IMR-90 (cell line): ENCODE data around the gene CYTH4.

Source experiments
- BHLHE40 ChIP-seq: fragments of 150-350 bp; IDR thresholded peaks from 2 replicates; pipeline ENCODE4 v1.6.1; 2016; ENCODE audit warnings: mild to moderate bottlenecking, low read depth, low read length
- CTCF ChIP-seq: conservative IDR thresholded peaks from 2 replicates; pipeline ENCODE4 v1.5.1; 2012; ENCODE audit warnings: mild to moderate bottlenecking, low read depth, low read length, improper control_type of control experiment
- ELK1 ChIP-seq: fragments of 150-350 bp; IDR thresholded peaks from 2 replicates; pipeline ENCODE4 v1.6.1; 2016; ENCODE audit warnings: low read depth, mild to moderate bottlenecking, low read length, moderate library complexity, borderline replicate concordance
- NFE2L2 ChIP-seq: fragments of 150-350 bp; IDR thresholded peaks from 2 replicates; pipeline ENCODE4 v1.6.1; 2016; ENCODE audit warnings: low read depth, mild to moderate bottlenecking, low read length
- POLR2A ChIP-seq: IDR thresholded peaks from 2 replicates; pipeline ENCODE4 v1.6.1; 2012; ENCODE audit warnings: mild to moderate bottlenecking, low read depth, low read length
- RCOR1 ChIP-seq: IDR thresholded peaks from 2 replicates; pipeline ENCODE4 v1.6.1; 2012; ENCODE audit warnings: mild to moderate bottlenecking, low read length, improper control_type of control experiment; ENCODE audit not compliant: insufficient replicate concordance
- USF2 ChIP-seq: fragments of 150-350 bp; IDR thresholded peaks from 2 replicates; pipeline ENCODE4 v1.6.1; 2017; ENCODE audit warnings: mild to moderate bottlenecking, antibody characterized with exemption, low read length, low read depth

- no peak for TF ChIP-seq CTCF
- no peak for TF ChIP-seq USF2
- TF ChIP-seq POLR2A: no peak; the same call in 1 of the 2 replicates
- TF ChIP-seq ELK1: no peak
- TF ChIP-seq BHLHE40: no peak
- no peak for TF ChIP-seq NFE2L2
- no peak for TF ChIP-seq RCOR1
Observed at GRCh38 chr22:37303821-37304274, 21.5 kb downstream of the CYTH4 start.
